Activated naive CD8-positive, alpha-beta T cell treated with anti-CD3 and anti-CD28 coated beads for 36 hours (primary cell): ENCODE data around the gene PLD5. TPM values are rescaled to one million over a fixed set of nuclear protein-coding genes. Genes with fewer than 3 reads are reported as not detected.
"Not testable (repeated sequence)": the region's sequence is repeated elsewhere in the genome, so short reads cannot be mapped to it uniquely, and the experiment has no call there.

Experiments used
- DNase-seq: peaks from one replicate; pipeline ENCODE4 v3.0.0; 2021
- H3K27ac Mint-ChIP-seq: one replicate; pipeline ENCODE4 v1.8.0; 2022; ENCODE audit warnings: mild to moderate bottlenecking, moderate library complexity, mixed read lengths
- H3K27me3 Mint-ChIP-seq: one replicate; pipeline ENCODE4 v1.8.0; 2022; ENCODE audit warnings: mild to moderate bottlenecking, mixed read lengths
- H3K36me3 Mint-ChIP-seq: one replicate; pipeline ENCODE4 v1.8.0; 2021; ENCODE audit warnings: mild to moderate bottlenecking, mixed read lengths
- H3K4me1 Mint-ChIP-seq: one replicate; pipeline ENCODE4 v1.8.0; 2021; ENCODE audit warnings: mixed read lengths
- H3K4me3 Mint-ChIP-seq: one replicate; pipeline ENCODE4 v1.8.0; 2022; ENCODE audit warnings: mild to moderate bottlenecking, moderate library complexity, mixed read lengths
- H3K9me3 Mint-ChIP-seq: one replicate; pipeline ENCODE4 v1.8.0; 2022; ENCODE audit warnings: mixed read lengths
- total RNA-seq, 2 experiments: library from RNA; stranded (reverse); gene quantifications; one replicate each; pipeline ENCODE4 v1.2.3, GENCODE V29; 2021

Gene PLD5
- total RNA-seq, 2 experiments from 2014 or later, result not detected

- not testable (repeated sequence) for H3K9me3 Mint-ChIP-seq, H3K36me3 Mint-ChIP-seq, DNase-seq, H3K4me1 Mint-ChIP-seq, H3K27me3 Mint-ChIP-seq, H3K4me3 Mint-ChIP-seq, H3K27ac Mint-ChIP-seq
Measured at GRCh38 chr1:242314085-242314649, 210.3 kb downstream of the PLD5 start.

GRCh38 chr1:242308681-242309080 lies 215.8 kb downstream of the PLD5 start:
- H3K27ac Mint-ChIP-seq, H3K27me3 Mint-ChIP-seq, H3K4me1 Mint-ChIP-seq, H3K4me3 Mint-ChIP-seq, H3K36me3 Mint-ChIP-seq, H3K9me3 Mint-ChIP-seq, DNase-seq: not testable (repeated sequence)

GRCh38 chr1:242293781-242294180 lies 230.7 kb downstream of the PLD5 start:
- not testable (repeated sequence) for H3K4me1 Mint-ChIP-seq, DNase-seq, H3K27ac Mint-ChIP-seq, H3K9me3 Mint-ChIP-seq, H3K4me3 Mint-ChIP-seq, H3K36me3 Mint-ChIP-seq, H3K27me3 Mint-ChIP-seq

- H3K4me1 Mint-ChIP-seq, H3K4me3 Mint-ChIP-seq, H3K36me3 Mint-ChIP-seq, H3K27ac Mint-ChIP-seq, DNase-seq, H3K27me3 Mint-ChIP-seq, H3K9me3 Mint-ChIP-seq: not testable (repeated sequence)
Measured at GRCh38 chr1:242288067-242288466, 236.4 kb downstream of the PLD5 start.

- not testable (repeated sequence) for DNase-seq, H3K4me1 Mint-ChIP-seq, H3K27ac Mint-ChIP-seq, H3K27me3 Mint-ChIP-seq, H3K36me3 Mint-ChIP-seq, H3K9me3 Mint-ChIP-seq, H3K4me3 Mint-ChIP-seq
Measured at GRCh38 chr1:242282758-242283485, 241.6 kb downstream of the PLD5 start.

GRCh38 chr1:242278406-242278805 lies 246.1 kb downstream of the PLD5 start:
- not testable (repeated sequence) for H3K27me3 Mint-ChIP-seq, DNase-seq, H3K36me3 Mint-ChIP-seq, H3K27ac Mint-ChIP-seq, H3K4me3 Mint-ChIP-seq, H3K9me3 Mint-ChIP-seq, H3K4me1 Mint-ChIP-seq

- not testable (repeated sequence) for H3K9me3 Mint-ChIP-seq, H3K4me1 Mint-ChIP-seq, H3K27me3 Mint-ChIP-seq, H3K4me3 Mint-ChIP-seq, DNase-seq, H3K27ac Mint-ChIP-seq, H3K36me3 Mint-ChIP-seq
Measured at GRCh38 chr1:242276769-242277168, 247.7 kb downstream of the PLD5 start.

- not testable (repeated sequence) for H3K36me3 Mint-ChIP-seq
Measured at GRCh38 chr1:242267004-242267403, 257.5 kb downstream of the PLD5 start.

GRCh38 chr1:242264419-242264818 lies 260.1 kb downstream of the PLD5 start:
- H3K27ac Mint-ChIP-seq, H3K4me3 Mint-ChIP-seq, H3K4me1 Mint-ChIP-seq, H3K27me3 Mint-ChIP-seq, H3K36me3 Mint-ChIP-seq, DNase-seq, H3K9me3 Mint-ChIP-seq: not testable (repeated sequence)

More at GRCh38 chr1:242267004-242267403, 257.5 kb downstream of the PLD5 start:
- H3K4me3 Mint-ChIP-seq, H3K4me1 Mint-ChIP-seq, H3K27me3 Mint-ChIP-seq, DNase-seq, H3K9me3 Mint-ChIP-seq, H3K27ac Mint-ChIP-seq: not testable (repeated sequence)

GRCh38 chr1:242245255-242245654 lies 279.2 kb downstream of the PLD5 start:
- H3K36me3 Mint-ChIP-seq, result no peaks in the 10 kb centered on the region
- H3K4me3 Mint-ChIP-seq, result no peak overlapping the region
- no peaks in the 10 kb centered on the region for H3K27me3 Mint-ChIP-seq

GRCh38 chr1:242243472-242243871 lies 281.0 kb downstream of the PLD5 start:
- Mint-ChIP-seq H3K4me3 (no peak overlapping the region), H3K27me3 (no peaks in the 10 kb centered on the region), H3K9me3 (no peaks in the 10 kb centered on the region), H3K4me1 (no peaks in the 10 kb centered on the region), H3K36me3 (no peaks in the 10 kb centered on the region), H3K27ac (no peak overlapping the region)
- DNase-seq, result no peak

More at GRCh38 chr1:242245255-242245654, 279.2 kb downstream of the PLD5 start:
- H3K27ac Mint-ChIP-seq, result no peak overlapping the region
- no peaks in the 10 kb centered on the region for H3K4me1 Mint-ChIP-seq
- DNase-seq, result no peak
- no peaks in the 10 kb centered on the region for H3K9me3 Mint-ChIP-seq

- Mint-ChIP-seq H3K27me3 (no peaks in the 10 kb centered on the region), H3K36me3 (no peaks in the 10 kb centered on the region), H3K27ac (no peak overlapping the region), H3K4me1 (no peaks in the 10 kb centered on the region), H3K9me3 (no peaks in the 10 kb centered on the region), H3K4me3 (no peak overlapping the region)
- no peak for DNase-seq
Measured at GRCh38 chr1:242242983-242243382, 281.5 kb downstream of the PLD5 start.

GRCh38 chr1:242241936-242242335 lies 282.6 kb downstream of the PLD5 start:
- no peaks in the 10 kb centered on the region for H3K4me1 Mint-ChIP-seq
- H3K27ac Mint-ChIP-seq, result no peak overlapping the region
- H3K4me3 Mint-ChIP-seq, result no peak overlapping the region
- no peak for DNase-seq
- no peaks in the 10 kb centered on the region for H3K9me3 Mint-ChIP-seq
- no peaks in the 10 kb centered on the region for H3K36me3 Mint-ChIP-seq
- no peaks in the 10 kb centered on the region for H3K27me3 Mint-ChIP-seq

- Mint-ChIP-seq H3K4me3 (no peak overlapping the region), H3K9me3 (no peaks in the 10 kb centered on the region), H3K27ac (no peak overlapping the region), H3K36me3 (no peaks in the 10 kb centered on the region), H3K4me1 (no peaks in the 10 kb centered on the region), H3K27me3 (no peaks in the 10 kb centered on the region)
- DNase-seq, result no peak
Measured at GRCh38 chr1:242240691-242241090, 283.8 kb downstream of the PLD5 start.

- H3K4me3 Mint-ChIP-seq, result no peak overlapping the region
- no peaks in the 10 kb centered on the region for H3K4me1 Mint-ChIP-seq
- no peaks in the 10 kb centered on the region for H3K27me3 Mint-ChIP-seq
- H3K9me3 Mint-ChIP-seq, result no peaks in the 10 kb centered on the region
- no peak for DNase-seq
- H3K36me3 Mint-ChIP-seq, result no peaks in the 10 kb centered on the region
- H3K27ac Mint-ChIP-seq, result no peak overlapping the region
Measured at GRCh38 chr1:242240077-242240476, 284.4 kb downstream of the PLD5 start.

GRCh38 chr1:242239398-242239797 lies 285.1 kb downstream of the PLD5 start:
- no peak for DNase-seq
- H3K9me3 Mint-ChIP-seq, result no peaks in the 10 kb centered on the region
- H3K4me3 Mint-ChIP-seq, result no peak overlapping the region
- no peak overlapping the region for H3K27ac Mint-ChIP-seq
- H3K36me3 Mint-ChIP-seq, result no peaks in the 10 kb centered on the region
- no peaks in the 10 kb centered on the region for H3K4me1 Mint-ChIP-seq
- no peaks in the 10 kb centered on the region for H3K27me3 Mint-ChIP-seq
